ENCODE results near the gene TBC1D22B. TPM values are rescaled to one million over a fixed set of nuclear protein-coding genes. Genes with fewer than 3 reads are reported as not detected.

Gene TBC1D22B
- polyA plus RNA-seq, 4 donors, result 6.4 to 11.2 (median 8.6) TPM

DNA sequence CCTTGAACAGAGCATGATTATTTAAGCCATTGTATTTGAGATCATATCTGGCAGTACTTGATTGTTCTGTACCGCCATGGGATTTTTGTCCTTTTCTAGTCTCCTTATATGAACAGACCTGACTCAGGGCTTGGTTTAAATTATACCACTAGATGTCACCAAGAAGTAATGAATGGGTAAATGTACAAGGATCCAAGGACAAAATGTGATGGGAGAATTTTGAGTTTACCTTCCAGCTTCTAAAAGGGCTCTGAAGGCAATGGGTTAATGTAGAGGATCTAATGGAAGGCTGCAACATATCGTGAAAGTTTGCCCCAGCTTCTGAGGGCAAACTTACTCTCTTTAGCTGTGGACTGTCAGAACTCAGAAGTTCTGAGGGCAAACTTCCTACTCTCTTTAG is 108.2 kb downstream of the TBC1D22B start:
- DNase-seq (peak in 1 of 2 donors; percentile 6), FAIRE-seq (no peak)
- Histone ChIP-seq H3K9me3 (ENCODE audit: control insufficient read depth in 2 of 2, insufficient read depth in 1 of 2, low read depth in 1 of 2, low read length in 1 of 2) (no peaks in the 10 kb centered on the region), H3K36me3 (ENCODE audit: control insufficient read depth in 3 of 3, insufficient read depth in 2 of 3, low read depth in 1 of 3, low read length in 3 of 3) (peaks cover 4 to 17% (median 14%) of the 10 kb centered on the region in 3 donors), H3K27me3 (ENCODE audit: control insufficient read depth in 3 of 3, insufficient read depth in 3 of 3, low read length in 3 of 3) (no peaks in the 10 kb centered on the region), H3K27ac (ENCODE audit: low read depth in 1 of 3, low read length in 2 of 3) (no peak overlapping the region), H3K4me1 (ENCODE audit: control insufficient read depth in 3 of 3, insufficient read depth in 2 of 3, low read depth in 1 of 3, low read length in 2 of 3) (no peaks in the 10 kb centered on the region), H3K4me3 (ENCODE audit: low read depth in 1 of 3, low read length in 3 of 3) (no peak overlapping the region)
- WGBS, 3 donors, result 47 to 51% (median 48%) methylated on average over 2 of the region's 2 CpGs

DNA sequence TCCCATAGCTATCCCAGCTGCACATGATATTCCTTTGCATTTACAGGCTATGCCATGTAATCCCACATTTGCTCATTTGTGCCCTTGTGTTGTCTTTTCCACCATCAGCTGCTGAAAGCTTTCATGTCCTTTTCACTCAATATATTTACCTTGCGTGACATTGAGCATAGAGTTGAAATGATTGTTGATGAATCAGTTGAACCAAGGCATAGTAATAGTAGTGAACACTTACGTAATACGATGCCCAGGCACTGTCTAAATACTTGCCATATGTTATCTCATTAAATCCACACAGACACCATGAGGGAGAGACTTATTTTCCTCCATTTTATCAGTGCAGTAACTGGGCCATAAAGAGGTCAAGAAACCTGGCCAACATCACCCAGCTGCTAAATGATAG is 109.3 kb downstream of the TBC1D22B start:
- no peak for FAIRE-seq
- WGBS, 3 donors, result 83 to 89% (median 85%) methylated on average over 3 of the region's 3 CpGs

DNA sequence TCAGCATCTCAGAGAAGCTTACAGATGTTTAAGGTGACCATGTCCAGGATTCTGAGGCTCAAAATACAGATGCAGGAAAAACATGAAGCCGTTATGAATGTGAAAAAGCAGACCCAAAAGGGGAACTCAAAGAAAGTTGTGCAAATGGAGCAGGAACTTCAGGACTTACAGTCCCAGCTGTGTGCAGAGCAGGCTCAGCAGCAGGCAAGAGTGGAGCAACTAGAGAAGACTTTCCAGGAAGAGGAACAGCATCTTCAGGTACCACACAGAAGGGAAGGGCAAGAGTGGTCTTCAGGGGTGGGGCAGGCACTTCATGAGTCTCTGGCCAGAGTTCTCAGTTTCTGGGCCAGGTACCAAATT is 111.4 kb downstream of the TBC1D22B start:
- H3K9me3 ChIP-seq (ENCODE audit: control insufficient read depth in 2 of 2, insufficient read depth in 1 of 2, low read depth in 1 of 2, low read length in 1 of 2), result no peaks in the 10 kb centered on the region
- H3K4me3 ChIP-seq (ENCODE audit: low read depth in 1 of 3, low read length in 3 of 3), result no peak overlapping the region
- no peaks in the 10 kb centered on the region for H3K4me1 ChIP-seq (ENCODE audit: control insufficient read depth in 3 of 3, insufficient read depth in 2 of 3, low read depth in 1 of 3, low read length in 2 of 3)
- WGBS, 3 donors, result 85 to 97% (median 91%) methylated on average over 1 of the region's 1 CpG
- DNase-seq, result no peak
- no peak for FAIRE-seq
- no peaks in the 10 kb centered on the region for H3K27me3 ChIP-seq (ENCODE audit: control insufficient read depth in 3 of 3, insufficient read depth in 3 of 3, low read length in 3 of 3)
- no peak overlapping the region for H3K27ac ChIP-seq (ENCODE audit: low read depth in 1 of 3, low read length in 2 of 3)
- H3K36me3 ChIP-seq (ENCODE audit: control insufficient read depth in 3 of 3, insufficient read depth in 2 of 3, low read depth in 1 of 3, low read length in 3 of 3), result peaks cover 3 to 23% (median 10%) of the 10 kb centered on the region in 3 donors

More for the DNA sequence above, 109.3 kb downstream of the TBC1D22B start:
- Histone ChIP-seq H3K9me3 (ENCODE audit: control insufficient read depth in 2 of 2, insufficient read depth in 1 of 2, low read depth in 1 of 2, low read length in 1 of 2) (no peaks in the 10 kb centered on the region), H3K27ac (ENCODE audit: low read depth in 1 of 3, low read length in 2 of 3) (no peak overlapping the region), H3K4me3 (ENCODE audit: low read depth in 1 of 3, low read length in 3 of 3) (no peak overlapping the region), H3K4me1 (ENCODE audit: control insufficient read depth in 3 of 3, insufficient read depth in 2 of 3, low read depth in 1 of 3, low read length in 2 of 3) (no peaks in the 10 kb centered on the region), H3K27me3 (ENCODE audit: control insufficient read depth in 3 of 3, insufficient read depth in 3 of 3, low read length in 3 of 3) (no peaks in the 10 kb centered on the region), H3K36me3 (ENCODE audit: control insufficient read depth in 3 of 3, insufficient read depth in 2 of 3, low read depth in 1 of 3, low read length in 3 of 3) (peaks cover 3 to 20% (median 16%) of the 10 kb centered on the region in 3 donors)
- DNase-seq, result peak in 1 of 2 donors; percentile 28

GRCh38 chr6:37369321-37370201 is 112.0 kb downstream of the TBC1D22B start:
- no peak for FAIRE-seq

DNA sequence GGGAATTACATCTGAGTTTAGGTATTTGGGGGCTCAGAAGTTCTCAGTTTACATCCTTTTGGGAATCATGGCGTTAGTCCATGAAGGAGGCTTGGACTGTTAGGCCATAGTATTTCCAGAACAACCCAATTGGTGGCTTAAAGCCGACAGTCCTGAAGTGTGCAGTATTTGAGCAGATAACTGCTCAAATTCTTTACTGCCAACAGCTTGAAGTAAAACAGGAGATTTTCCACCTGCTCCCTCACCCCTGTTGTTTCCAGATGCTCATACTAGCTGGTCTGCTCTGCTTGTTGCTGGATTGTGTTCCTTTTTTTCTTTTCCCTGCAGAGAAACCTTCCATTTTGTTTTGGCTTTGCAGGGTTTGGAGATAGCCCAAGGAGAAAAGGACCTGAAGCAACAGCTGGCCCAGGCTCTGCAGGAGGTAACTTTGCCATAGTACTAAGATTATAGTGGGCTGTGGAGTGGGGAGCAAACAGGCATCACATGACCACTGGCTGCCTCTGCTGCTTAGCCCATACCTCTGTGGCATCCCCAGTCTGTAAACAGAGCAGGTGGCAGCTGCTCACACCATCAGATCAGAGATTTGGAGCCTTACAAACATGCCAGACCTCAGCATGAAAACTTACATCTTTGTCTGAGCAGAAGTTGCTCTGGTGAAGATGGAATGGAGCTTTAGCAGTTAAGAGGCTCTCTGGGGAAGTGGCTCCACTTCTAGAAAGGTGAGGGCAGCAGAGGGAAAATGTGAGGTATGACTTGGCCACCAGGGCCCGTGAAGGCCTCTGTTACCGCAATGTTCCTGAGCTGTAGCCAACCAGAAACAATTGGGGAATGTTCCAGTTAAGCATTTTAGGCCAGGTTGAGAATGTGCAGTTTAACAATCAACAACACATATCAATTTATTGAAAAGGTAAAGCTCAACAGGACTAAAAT is 113.8 kb downstream of the TBC1D22B start:
- peaks cover 3 to 31% (median 10%) of the 10 kb centered on the region in 3 donors for H3K36me3 ChIP-seq (ENCODE audit: control insufficient read depth in 3 of 3, insufficient read depth in 2 of 3, low read depth in 1 of 3, low read length in 3 of 3)
- FAIRE-seq, result no peak
- WGBS, 3 donors, result 90 to 95% (median 95%) methylated on average over 4 of the region's 4 CpGs

More at GRCh38 chr6:37369321-37370201, 112.0 kb downstream of the TBC1D22B start:
- Histone ChIP-seq H3K36me3 (ENCODE audit: control insufficient read depth in 3 of 3, insufficient read depth in 2 of 3, low read depth in 1 of 3, low read length in 3 of 3) (peaks cover 3 to 23% (median 10%) of the 10 kb centered on the region in 3 donors), H3K9me3 (ENCODE audit: control insufficient read depth in 2 of 2, insufficient read depth in 1 of 2, low read depth in 1 of 2, low read length in 1 of 2) (no peaks in the 10 kb centered on the region), H3K4me3 (ENCODE audit: low read depth in 1 of 3, low read length in 3 of 3) (no peak overlapping the region), H3K27me3 (ENCODE audit: control insufficient read depth in 3 of 3, insufficient read depth in 3 of 3, low read length in 3 of 3) (no peaks in the 10 kb centered on the region), H3K4me1 (ENCODE audit: control insufficient read depth in 3 of 3, insufficient read depth in 2 of 3, low read depth in 1 of 3, low read length in 2 of 3) (no peaks in the 10 kb centered on the region), H3K27ac (ENCODE audit: low read depth in 1 of 3, low read length in 2 of 3) (no peak overlapping the region)
- DNase-seq, result no peak
- 54 to 62% (median 57%) methylated on average over 1 of the region's 1 CpG for WGBS, 3 donors

DNA sequence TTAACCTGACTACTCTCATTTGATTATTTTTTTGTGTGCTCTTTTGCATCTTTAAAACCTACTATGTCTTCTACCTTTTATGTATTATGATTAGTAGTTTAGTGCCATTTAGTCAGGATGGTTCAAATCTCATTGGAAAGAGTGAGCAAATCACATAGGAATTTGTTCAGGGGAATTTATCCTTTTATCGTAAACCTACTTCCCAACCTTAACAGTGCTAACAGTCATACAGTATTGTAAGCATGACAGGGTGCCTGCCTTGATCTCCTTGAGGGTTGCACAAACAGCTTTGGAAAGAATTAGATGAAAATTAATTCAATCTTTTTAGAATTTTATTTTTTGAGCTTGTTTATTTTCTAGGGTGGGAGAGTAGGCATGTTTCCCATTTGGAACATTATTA is 114.5 kb downstream of the TBC1D22B start:
- FAIRE-seq (no peak), DNase-seq (no peak)
- H3K4me3 ChIP-seq (ENCODE audit: low read depth in 1 of 3, low read length in 3 of 3), result no peak overlapping the region
- no peaks in the 10 kb centered on the region for H3K9me3 ChIP-seq (ENCODE audit: control insufficient read depth in 2 of 2, insufficient read depth in 1 of 2, low read depth in 1 of 2, low read length in 1 of 2)
- no peaks in the 10 kb centered on the region for H3K4me1 ChIP-seq (ENCODE audit: control insufficient read depth in 3 of 3, insufficient read depth in 2 of 3, low read depth in 1 of 3, low read length in 2 of 3)
- no peak overlapping the region for H3K27ac ChIP-seq (ENCODE audit: low read depth in 1 of 3, low read length in 2 of 3)
- no peaks in the 10 kb centered on the region for H3K27me3 ChIP-seq (ENCODE audit: control insufficient read depth in 3 of 3, insufficient read depth in 3 of 3, low read length in 3 of 3)
- H3K36me3 ChIP-seq (ENCODE audit: control insufficient read depth in 3 of 3, insufficient read depth in 2 of 3, low read depth in 1 of 3, low read length in 3 of 3), result peaks cover 3 to 34% (median 10%) of the 10 kb centered on the region in 3 donors
- WGBS, 3 donors, result 93 to 100% (median 98%) methylated on average over 1 of the region's 1 CpG

More for the DNA sequence above, 113.8 kb downstream of the TBC1D22B start:
- Histone ChIP-seq H3K9me3 (ENCODE audit: control insufficient read depth in 2 of 2, insufficient read depth in 1 of 2, low read depth in 1 of 2, low read length in 1 of 2) (no peaks in the 10 kb centered on the region), H3K27ac (ENCODE audit: low read depth in 1 of 3, low read length in 2 of 3) (no peak overlapping the region), H3K27me3 (ENCODE audit: control insufficient read depth in 3 of 3, insufficient read depth in 3 of 3, low read length in 3 of 3) (no peaks in the 10 kb centered on the region), H3K4me3 (ENCODE audit: low read depth in 1 of 3, low read length in 3 of 3) (no peak overlapping the region), H3K4me1 (ENCODE audit: control insufficient read depth in 3 of 3, insufficient read depth in 2 of 3, low read depth in 1 of 3, low read length in 2 of 3) (no peaks in the 10 kb centered on the region)
- no peak for DNase-seq

DNA sequence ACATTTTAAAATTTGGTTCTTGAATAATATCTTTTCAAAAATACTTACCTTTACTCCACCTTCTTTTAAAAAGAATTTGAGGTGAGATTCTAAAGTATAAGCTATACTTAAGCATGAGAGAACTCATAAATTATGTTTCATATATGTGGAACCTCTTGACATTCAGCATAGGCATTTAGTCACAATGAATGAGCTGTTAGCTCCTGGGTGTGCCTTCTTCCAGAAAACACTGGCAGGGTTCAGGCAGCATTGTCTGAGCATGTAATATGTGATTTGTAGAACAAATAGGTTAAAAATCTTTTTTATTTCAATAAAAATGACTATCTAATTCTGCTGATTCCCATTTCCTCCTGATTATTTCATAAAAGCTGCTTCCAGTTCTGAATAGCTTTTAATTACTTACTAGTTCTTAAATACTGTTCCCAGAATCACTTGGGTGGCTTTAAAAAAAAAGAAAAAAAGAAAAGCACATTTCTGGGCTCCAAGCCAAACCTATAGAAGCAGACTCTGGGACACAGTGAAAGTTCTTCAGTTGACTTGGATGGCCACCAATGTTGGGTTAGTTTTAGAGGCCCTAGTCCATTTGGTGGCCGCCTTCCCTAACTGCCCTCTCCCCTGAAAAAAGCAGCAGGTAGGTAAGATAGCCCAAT is 116.4 kb downstream of the TBC1D22B start:
- Histone ChIP-seq H3K4me3 (ENCODE audit: low read depth in 1 of 3, low read length in 3 of 3) (no peak overlapping the region), H3K36me3 (ENCODE audit: control insufficient read depth in 3 of 3, insufficient read depth in 2 of 3, low read depth in 1 of 3, low read length in 3 of 3) (peaks cover 3 to 34% (median 8%) of the 10 kb centered on the region in 3 donors)
- WGBS, 3 donors, result 83 to 100% (median 92%) methylated on average over 1 of the region's 1 CpG

DNA sequence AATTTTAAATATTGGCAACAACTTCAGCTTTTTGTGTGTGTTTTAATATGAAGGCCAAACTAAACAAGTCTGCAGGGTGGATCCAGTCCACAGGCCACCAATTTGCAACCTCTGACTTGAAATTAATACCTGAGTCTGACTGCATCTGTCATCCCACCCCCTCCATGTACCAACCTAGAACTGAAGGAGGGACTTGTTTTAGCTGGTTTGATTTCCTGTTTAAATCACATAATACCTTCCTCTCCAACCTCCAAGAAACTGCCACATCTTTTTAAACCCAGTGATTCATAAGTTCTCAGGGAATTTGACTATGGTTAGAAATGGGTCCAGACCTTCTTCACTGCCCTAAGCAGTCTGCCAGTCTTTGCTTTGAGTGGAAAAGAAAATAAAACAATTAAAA is 117.8 kb downstream of the TBC1D22B start:
- H3K4me3 ChIP-seq (ENCODE audit: low read depth in 1 of 3, low read length in 3 of 3), result no peak overlapping the region
- no peaks in the 10 kb centered on the region for H3K27me3 ChIP-seq (ENCODE audit: control insufficient read depth in 3 of 3, insufficient read depth in 3 of 3, low read length in 3 of 3)
- no peak overlapping the region for H3K27ac ChIP-seq (ENCODE audit: low read depth in 1 of 3, low read length in 2 of 3)
- no peaks in the 10 kb centered on the region for H3K4me1 ChIP-seq (ENCODE audit: control insufficient read depth in 3 of 3, insufficient read depth in 2 of 3, low read depth in 1 of 3, low read length in 2 of 3)
- H3K9me3 ChIP-seq (ENCODE audit: control insufficient read depth in 2 of 2, insufficient read depth in 1 of 2, low read depth in 1 of 2, low read length in 1 of 2), result no peaks in the 10 kb centered on the region
- H3K36me3 ChIP-seq (ENCODE audit: control insufficient read depth in 3 of 3, insufficient read depth in 2 of 3, low read depth in 1 of 3, low read length in 3 of 3), result peaks cover 3 to 34% (median 9%) of the 10 kb centered on the region in 3 donors
- DNase-seq, result no peak
- FAIRE-seq, result no peak

More for the DNA sequence above, 116.4 kb downstream of the TBC1D22B start:
- no peaks in the 10 kb centered on the region for H3K4me1 ChIP-seq (ENCODE audit: control insufficient read depth in 3 of 3, insufficient read depth in 2 of 3, low read depth in 1 of 3, low read length in 2 of 3)
- H3K27me3 ChIP-seq (ENCODE audit: control insufficient read depth in 3 of 3, insufficient read depth in 3 of 3, low read length in 3 of 3), result no peaks in the 10 kb centered on the region
- FAIRE-seq, result no peak
- H3K27ac ChIP-seq (ENCODE audit: low read depth in 1 of 3, low read length in 2 of 3), result no peak overlapping the region
- DNase-seq, result no peak
- H3K9me3 ChIP-seq (ENCODE audit: control insufficient read depth in 2 of 2, insufficient read depth in 1 of 2, low read depth in 1 of 2, low read length in 1 of 2), result no peaks in the 10 kb centered on the region

All from small intestine (tissue), 7 donors.